ENCODE measurements around the gene SHC1. TPM values are rescaled to one million over a fixed set of nuclear protein-coding genes. Genes with fewer than 3 reads are reported as not detected.

The SHC1 gene
- total RNA-seq, 1 donor from 2014 or later: 155 TPM

GRCh38 chr1:154958681-154959425 lies 11.7 kb downstream of the SHC1 start:
- H3K4me1 Mint-ChIP-seq (ENCODE audit: low read depth, unreplicated experiment): peaks cover 41% of the 10 kb centered on the region
- no peak for DNase-seq
- H3K9me3 Mint-ChIP-seq (ENCODE audit: unreplicated experiment): peaks cover 8% of the 10 kb centered on the region
- no peak overlapping the region for H3K4me3 Mint-ChIP-seq (ENCODE audit: unreplicated experiment)
- H3K36me3 Mint-ChIP-seq (ENCODE audit: unreplicated experiment): no peaks in the 10 kb centered on the region
- peaks cover 3% of the 10 kb centered on the region for H3K27me3 Mint-ChIP-seq (ENCODE audit: unreplicated experiment)
- TF ChIP-seq, protein P1, sequence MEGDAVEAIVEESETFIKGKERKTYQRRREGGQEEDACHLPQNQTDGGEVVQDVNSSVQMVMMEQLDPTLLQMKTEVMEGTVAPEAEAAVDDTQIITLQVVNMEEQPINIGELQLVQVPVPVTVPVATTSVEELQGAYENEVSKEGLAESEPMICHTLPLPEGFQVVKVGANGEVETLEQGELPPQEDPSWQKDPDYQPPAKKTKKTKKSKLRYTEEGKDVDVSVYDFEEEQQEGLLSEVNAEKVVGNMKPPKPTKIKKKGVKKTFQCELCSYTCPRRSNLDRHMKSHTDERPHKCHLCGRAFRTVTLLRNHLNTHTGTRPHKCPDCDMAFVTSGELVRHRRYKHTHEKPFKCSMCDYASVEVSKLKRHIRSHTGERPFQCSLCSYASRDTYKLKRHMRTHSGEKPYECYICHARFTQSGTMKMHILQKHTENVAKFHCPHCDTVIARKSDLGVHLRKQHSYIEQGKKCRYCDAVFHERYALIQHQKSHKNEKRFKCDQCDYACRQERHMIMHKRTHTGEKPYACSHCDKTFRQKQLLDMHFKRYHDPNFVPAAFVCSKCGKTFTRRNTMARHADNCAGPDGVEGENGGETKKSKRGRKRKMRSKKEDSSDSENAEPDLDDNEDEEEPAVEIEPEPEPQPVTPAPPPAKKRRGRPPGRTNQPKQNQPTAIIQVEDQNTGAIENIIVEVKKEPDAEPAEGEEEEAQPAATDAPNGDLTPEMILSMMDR (IDR thresholded peaks at IDR 0.05; ENCODE audit: partially characterized antibody, unreplicated experiment): no peak
- no peak overlapping the region for H3K27ac Mint-ChIP-seq (ENCODE audit: unreplicated experiment)

DNA sequence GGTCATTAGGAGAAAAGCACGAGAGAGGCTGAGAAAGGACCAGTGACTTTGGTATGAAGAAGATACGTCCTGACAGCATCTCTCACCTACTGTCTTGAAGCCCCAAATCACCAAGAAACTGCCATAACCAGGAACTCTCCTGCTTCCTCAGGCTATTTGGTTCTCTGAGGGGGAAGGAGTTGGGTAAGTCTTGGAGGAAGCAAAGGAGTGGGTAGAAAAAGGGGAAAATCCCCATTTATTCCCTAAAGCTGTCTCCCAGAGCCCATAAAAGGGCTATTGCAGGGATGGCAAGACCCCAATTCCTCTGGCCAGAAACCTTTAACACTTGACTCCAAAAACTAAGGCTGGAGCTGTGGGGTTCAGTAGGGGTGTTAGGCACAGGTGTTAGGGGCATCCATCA lies 12.5 kb downstream of the SHC1 start:
- peaks cover 44% of the 10 kb centered on the region for H3K4me1 Mint-ChIP-seq (ENCODE audit: low read depth, unreplicated experiment)
- H3K27ac Mint-ChIP-seq (ENCODE audit: unreplicated experiment): no peak overlapping the region
- no peak overlapping the region for H3K4me3 Mint-ChIP-seq (ENCODE audit: unreplicated experiment)
- peaks cover 11% of the 10 kb centered on the region for H3K9me3 Mint-ChIP-seq (ENCODE audit: unreplicated experiment)
- peaks cover 3% of the 10 kb centered on the region for H3K27me3 Mint-ChIP-seq (ENCODE audit: unreplicated experiment)
- H3K36me3 Mint-ChIP-seq (ENCODE audit: unreplicated experiment): no peaks in the 10 kb centered on the region
- TF ChIP-seq, protein P1 (IDR thresholded peaks at IDR 0.05; ENCODE audit: partially characterized antibody, unreplicated experiment): no peak
- DNase-seq: no peak

- DNase-seq: no peak
- TF ChIP-seq, protein P1 (IDR thresholded peaks at IDR 0.05; ENCODE audit: partially characterized antibody, unreplicated experiment): no peak
- Mint-ChIP-seq H3K9me3 (ENCODE audit: unreplicated experiment) (peaks cover 10% of the 10 kb centered on the region), H3K36me3 (ENCODE audit: unreplicated experiment) (no peaks in the 10 kb centered on the region), H3K4me3 (ENCODE audit: unreplicated experiment) (peak overlapping the region; percentile 99), H3K27ac (ENCODE audit: unreplicated experiment) (peak overlapping the region; percentile 55), H3K4me1 (ENCODE audit: low read depth, unreplicated experiment) (peaks cover 50% of the 10 kb centered on the region), H3K27me3 (ENCODE audit: unreplicated experiment) (peaks cover 6% of the 10 kb centered on the region)
These were observed 13.4 kb downstream of the SHC1 start for GRCh38 chr1:154957091-154957657.

- H3K27ac Mint-ChIP-seq (ENCODE audit: unreplicated experiment): peak overlapping the region; percentile 97
- H3K4me1 Mint-ChIP-seq (ENCODE audit: low read depth, unreplicated experiment): peaks cover 54% of the 10 kb centered on the region
- no peak for DNase-seq
- peaks cover 6% of the 10 kb centered on the region for H3K27me3 Mint-ChIP-seq (ENCODE audit: unreplicated experiment)
- peak overlapping the region; percentile 99 for H3K4me3 Mint-ChIP-seq (ENCODE audit: unreplicated experiment)
- peaks cover 10% of the 10 kb centered on the region for H3K9me3 Mint-ChIP-seq (ENCODE audit: unreplicated experiment)
- no peaks in the 10 kb centered on the region for H3K36me3 Mint-ChIP-seq (ENCODE audit: unreplicated experiment)
- TF ChIP-seq, protein P1 (IDR thresholded peaks at IDR 0.05; ENCODE audit: partially characterized antibody, unreplicated experiment): no peak
These were observed 14.0 kb downstream of the SHC1 start for GRCh38 chr1:154956544-154956941.

All from glutamatergic neuron (in vitro differentiated cells).